Measurements from ENCODE around the gene CAMK2N2.

- no peak for TF ChIP-seq POLR2A (IDR thresholded peaks at IDR 0.05; ENCODE audit: extremely low read depth, insufficient read length)
- no peak for TF ChIP-seq CTCF (IDR thresholded peaks at IDR 0.05; ENCODE audit: low read depth, low read length)
Measured at GRCh38 chr3:184277366-184277765, 16.0 kb upstream of the CAMK2N2 start.

Data from NB4 (cell line).